ENCODE results near the gene CERK.

GRCh38 chr22:46769706-46770105 is 31.7 kb upstream of the CERK start:
- TF ChIP-seq ZNF274 (IDR thresholded peaks at IDR 0.05; ENCODE audit: borderline replicate concordance, extremely low read depth, low read length) (no peak), POLR2A (IDR thresholded peaks at IDR 0.05; ENCODE audit: control extremely low read depth in 1 of 2, low read depth in 2 of 2, low read length in 2 of 2) (no peak), CTCF (IDR thresholded peaks at IDR 0.05; ENCODE audit: control extremely low read depth in 1 of 3, insufficient read depth in 1 of 3, low read depth in 1 of 3, low read length in 3 of 3) (no peak), EP300 (IDR thresholded peaks at IDR 0.05; ENCODE audit: borderline replicate concordance in 1 of 2, low read depth in 2 of 2, low read length in 2 of 2) (no peak), BACH1 (IDR thresholded peaks at IDR 0.05; ENCODE audit: low read length) (no peak), RAD21 (IDR thresholded peaks at IDR 0.05 in 1 of 2, conservative IDR thresholded peaks at IDR 0.05 in 1 of 2; ENCODE audit: low read depth in 2 of 2, low read length in 2 of 2) (no peak), CHD7 (IDR thresholded peaks at IDR 0.05; ENCODE audit: insufficient replicate concordance, low read length) (no peak), EZH2 (IDR thresholded peaks at IDR 0.05; ENCODE audit: low read depth, low read length, severe bottlenecking) (no peak), USF2 (IDR thresholded peaks at IDR 0.05; ENCODE audit: low read length) (no peak)

All from H1 (cell line).